Mesenteric fat pad (tissue), 1 donor: ENCODE results near the gene FAM120B. TPM values are rescaled to one million over a fixed set of nuclear protein-coding genes. Genes with fewer than 3 reads are reported as not detected.
"Not testable (repeated sequence)": the region's sequence is repeated elsewhere in the genome, so short reads cannot be mapped to it uniquely, and the experiment has no call there.

Source experiments
- DNase-seq: peaks from one replicate; pipeline ENCODE4 v3.0.0-alpha.2; 2020; ENCODE audit warnings: low spot score
- total RNA-seq: library from RNA; stranded (reverse); fragmentation: NEBNext Ultra II Directional; extraction: Animal tissue kit (Norgen Biotek cat#: 25700); gene quantifications from one replicate; pipeline ENCODE4 v1.2.1, GENCODE V29; 2021
- donor health status: DM: yes; HTN: yes; CAD: no.

FAM120B gene
- total RNA-seq, 1 donor from 2014 or later: 27.8 TPM

DNA sequence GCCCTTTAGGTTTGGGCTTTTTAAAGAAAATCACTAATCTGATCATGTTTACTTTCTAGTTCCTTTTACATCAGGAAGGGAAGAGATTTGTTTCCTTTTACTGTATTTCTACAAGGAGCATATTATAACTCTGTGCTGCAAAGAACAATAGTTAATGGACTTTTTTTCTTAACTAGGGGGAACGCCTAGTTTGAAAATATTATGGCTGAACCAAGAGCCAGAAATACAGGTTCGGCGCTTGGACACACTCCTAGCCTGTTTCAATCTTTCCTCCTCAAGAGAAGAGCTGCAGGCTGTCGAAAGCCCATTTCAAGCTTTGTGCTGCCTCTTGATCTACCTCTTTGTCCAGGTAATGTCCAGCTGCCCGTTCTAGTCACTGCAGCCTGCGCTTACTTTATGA lies 41.4 kb downstream of the FAM120B start:
- no peak for DNase-seq

DNA sequence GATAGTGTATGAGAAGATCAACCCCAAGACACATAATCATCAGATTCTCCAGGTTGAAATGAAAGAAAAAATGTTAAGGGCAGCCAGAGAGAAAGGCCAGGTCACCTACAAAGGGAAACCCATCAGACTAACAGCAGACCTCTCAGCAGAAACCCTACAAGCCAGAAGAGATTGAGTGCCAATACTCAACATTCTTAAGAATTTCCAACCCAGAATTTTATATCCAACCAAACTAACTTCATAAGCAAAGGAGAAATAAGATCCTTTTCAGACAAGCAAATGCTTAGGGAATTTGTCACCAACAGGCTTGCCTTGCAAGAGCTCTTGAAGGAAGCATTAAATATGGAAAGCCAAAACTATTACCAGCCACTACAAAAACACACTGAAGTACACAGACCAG lies 44.9 kb downstream of the FAM120B start:
- not testable (repeated sequence) for DNase-seq

DNA sequence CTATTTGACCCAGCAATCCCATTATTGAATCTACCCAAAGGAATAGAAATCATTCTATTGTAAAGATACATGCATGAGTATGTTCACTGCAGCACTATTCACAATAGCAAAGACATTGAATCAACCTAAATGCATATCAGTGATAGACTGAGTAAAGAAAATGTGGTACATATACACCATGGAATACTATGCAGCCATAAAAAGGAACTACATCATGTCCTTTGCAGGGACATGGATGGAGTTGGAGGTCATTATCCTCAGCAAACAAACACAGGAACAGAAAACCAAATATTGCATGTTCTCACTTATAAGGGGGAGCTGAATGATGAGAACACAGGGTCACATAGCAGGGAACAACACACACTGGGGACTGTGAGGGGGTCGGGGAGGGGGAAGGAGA lies 48.6 kb downstream of the FAM120B start:
- not testable (repeated sequence) for DNase-seq

DNA sequence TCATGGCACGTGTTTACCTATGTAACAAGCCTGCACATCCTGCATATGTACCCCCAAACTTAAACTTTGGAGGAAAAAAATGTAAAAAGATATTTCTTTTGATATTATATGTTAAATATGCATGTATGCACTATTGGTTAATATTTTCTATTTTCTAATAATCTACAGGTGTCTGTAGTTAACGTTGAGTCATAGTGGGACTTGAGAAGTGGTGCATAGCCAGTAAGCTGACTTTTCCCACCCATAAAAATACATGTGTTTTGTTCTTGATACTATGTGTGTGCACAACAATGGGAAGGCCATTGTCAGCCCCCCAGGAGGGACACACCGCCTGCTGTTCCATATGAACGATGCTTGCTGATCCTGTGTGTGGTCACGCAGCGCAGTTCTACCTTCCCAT lies 49.1 kb downstream of the FAM120B start:
- DNase-seq: no peak

DNA sequence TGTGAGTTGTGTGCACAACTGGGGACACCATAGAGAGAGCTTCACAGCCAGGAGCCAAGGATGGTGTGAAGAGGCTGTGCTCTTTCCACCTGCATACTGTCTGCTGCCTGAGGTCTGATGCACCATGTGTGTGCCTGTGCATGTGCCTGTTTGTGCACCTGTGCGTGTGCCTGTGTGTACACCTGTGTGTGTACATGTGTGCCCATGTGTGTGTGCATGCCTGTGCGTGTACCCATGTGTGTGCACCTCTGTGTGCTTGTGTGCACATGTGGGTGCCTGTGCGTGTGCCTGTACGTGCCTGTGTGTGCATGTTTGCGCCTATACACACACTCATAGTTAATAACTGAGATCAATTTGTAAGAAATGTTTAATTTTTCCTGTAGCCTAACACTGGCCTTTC lies 51.3 kb downstream of the FAM120B start:
- no peak for DNase-seq

DNA sequence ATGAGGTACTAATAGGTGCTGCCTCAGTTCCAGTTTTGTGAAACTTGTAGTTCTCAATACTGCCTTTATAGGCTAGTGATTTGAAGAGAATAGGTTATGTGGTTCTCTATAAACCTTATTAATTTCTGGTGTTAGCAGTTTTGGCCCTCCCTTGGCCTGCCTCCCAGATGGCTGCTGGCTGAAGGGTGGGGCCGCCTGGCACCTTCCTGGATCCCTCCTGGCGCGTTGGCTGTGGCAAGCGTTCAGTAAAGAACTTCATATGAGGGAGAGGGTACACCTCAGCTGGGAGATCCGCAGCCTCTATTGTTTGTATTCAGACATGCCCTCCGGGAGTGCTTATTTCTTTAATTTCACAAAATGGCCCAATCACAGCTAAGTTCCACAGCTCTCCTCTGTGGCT lies 51.9 kb downstream of the FAM120B start:
- no peak for DNase-seq

DNA sequence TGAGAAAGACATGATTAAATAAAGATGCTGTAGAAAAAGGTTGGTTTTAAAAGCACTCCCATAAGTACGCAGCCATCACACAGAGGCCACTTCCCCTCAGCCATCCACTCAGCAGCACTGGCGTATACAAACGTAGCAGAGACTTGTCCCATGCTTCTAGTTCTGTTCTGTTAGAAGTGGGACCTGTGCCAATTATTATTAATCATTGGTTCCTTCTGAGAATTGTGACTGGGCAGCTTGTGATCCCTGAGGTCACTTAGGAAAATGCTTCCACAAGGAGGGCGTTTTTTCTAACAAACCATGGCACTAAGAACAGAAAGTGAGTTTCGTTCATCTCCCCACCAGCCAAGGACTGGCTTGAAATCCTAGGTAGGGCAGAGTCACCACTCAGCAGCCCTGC lies 53.9 kb downstream of the FAM120B start:
- DNase-seq: no peak

DNA sequence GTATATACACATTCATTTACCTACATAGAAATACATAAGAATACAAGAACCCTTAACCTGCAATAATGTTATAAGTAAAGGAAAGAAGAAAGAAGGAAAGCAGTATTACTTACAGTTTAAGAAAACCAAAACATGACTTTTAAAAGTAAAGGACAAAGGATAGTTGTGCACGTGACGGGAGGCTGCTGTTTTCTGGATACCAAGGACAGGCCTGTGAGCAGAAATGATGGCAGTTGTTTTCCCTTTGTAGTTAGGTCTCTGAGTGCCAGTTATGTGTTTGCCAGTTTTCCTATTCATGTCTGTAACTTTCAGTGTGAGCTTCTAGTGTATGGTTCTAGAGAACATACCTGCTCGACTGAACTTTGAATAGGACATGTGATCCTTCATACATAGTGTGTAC lies 54.8 kb downstream of the FAM120B start:
- no peak for DNase-seq

DNA sequence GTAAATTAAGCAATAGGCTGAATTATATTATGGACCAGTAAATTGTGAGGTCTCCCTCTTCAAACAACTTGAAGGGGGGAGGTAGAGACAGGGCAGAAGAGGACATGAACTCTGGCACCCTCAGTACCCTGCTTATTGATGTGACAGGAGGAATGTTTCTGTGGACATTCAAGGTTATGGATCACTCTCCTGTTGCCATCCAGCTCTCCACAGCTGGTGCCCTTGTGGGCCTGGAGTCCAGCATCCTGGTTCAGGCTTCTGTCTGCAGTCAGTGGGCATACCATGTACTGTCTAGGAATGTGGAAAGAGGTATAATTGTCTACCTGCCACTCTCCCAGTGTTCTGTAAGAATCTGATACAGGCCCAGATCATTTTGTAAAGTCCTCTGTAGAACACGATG lies 55.6 kb downstream of the FAM120B start:
- DNase-seq: no peak

DNA sequence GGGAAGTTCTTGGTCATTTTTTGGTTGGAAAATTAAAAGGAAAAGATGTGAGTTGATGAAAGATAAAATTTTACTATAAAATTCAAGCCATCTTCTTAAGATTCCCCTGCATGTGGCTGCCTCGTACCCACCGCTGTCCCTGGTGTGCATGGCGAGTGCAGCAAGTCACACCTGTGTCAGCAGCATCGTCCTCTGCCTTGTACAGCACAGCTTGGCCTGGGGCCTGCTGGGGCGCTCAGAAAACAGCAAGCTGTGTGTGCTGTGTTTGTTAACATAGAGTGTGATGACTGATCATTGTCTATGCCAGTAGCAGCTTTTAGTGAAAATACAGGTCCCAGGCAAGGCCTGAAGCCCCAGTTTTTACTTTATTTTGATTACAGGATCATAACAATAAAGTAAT lies 56.7 kb downstream of the FAM120B start:
- no peak for DNase-seq

DNA sequence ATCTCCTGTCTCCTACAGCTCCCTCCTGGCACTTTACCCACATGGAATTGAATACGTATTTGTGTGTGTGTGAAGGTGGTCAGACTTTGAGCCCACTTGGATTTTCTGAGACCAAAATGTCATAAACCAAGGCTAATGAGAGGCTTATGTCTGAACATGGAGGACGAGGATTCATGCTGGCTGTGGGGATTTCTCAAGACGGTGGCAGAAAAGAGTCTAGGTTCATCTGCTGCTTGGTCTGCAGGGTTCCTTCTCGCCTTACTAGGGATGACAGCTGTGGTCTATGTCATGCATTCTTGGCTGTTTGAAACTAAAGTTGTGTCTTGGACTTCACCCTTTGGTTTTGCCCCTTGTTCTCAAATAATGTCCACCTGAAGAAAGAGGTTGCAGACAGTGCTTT lies 58.6 kb downstream of the FAM120B start:
- DNase-seq: no peak

DNA sequence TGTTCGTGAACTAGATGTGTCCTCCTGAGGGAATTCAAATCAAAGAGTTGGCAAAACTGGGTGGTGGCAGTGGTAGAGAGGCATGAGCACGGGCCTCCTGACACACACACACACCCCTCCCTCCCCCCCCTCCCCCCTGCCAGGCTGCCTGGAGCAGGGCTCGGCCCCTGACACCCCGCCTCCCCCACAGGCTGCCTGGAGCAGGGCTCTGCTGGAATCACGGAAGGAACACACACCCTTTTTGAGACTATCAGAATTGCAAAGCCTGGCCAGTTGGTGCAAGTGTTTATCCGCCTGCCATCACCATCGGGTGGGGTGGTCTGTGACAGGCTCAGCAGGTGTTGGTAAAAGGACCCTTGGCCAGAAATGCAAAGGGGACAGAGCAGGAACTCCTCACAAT lies 59.0 kb downstream of the FAM120B start:
- no peak for DNase-seq

DNA sequence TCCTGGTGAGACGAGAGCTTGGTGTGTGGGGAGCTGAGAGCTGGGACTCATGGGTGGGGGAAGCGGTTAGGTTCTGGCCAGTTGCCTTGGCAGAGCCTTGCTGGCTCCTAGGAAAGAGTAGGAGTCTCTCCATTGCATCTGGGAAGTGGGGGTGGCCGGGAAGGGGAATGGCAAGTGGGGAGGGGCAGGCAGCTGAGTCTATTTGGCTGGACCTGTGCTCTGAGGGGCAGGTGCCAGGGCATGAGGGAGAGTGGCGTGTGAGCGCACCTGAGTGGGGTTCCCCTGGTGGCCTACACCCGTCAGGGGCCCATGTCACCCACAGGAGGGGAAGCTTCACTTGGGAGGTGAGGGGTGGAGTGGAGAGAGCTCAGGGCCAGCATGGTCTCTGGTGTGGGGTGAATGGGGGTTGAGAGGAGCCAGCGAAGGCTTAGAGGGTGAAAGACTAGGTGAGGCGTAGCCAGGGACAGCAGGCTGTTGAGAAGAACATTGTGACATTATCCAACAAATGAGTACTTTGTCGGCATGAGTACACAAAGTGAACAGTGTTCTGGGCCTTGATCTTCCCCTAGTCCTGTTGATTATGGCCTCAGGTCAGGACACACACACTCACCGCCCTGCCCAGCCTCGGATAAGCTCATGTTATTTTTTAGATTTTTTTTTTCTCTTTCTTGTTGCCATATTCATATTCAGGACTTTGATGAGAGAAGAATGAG lies 59.8 kb downstream of the FAM120B start:
- no peak for DNase-seq

DNA sequence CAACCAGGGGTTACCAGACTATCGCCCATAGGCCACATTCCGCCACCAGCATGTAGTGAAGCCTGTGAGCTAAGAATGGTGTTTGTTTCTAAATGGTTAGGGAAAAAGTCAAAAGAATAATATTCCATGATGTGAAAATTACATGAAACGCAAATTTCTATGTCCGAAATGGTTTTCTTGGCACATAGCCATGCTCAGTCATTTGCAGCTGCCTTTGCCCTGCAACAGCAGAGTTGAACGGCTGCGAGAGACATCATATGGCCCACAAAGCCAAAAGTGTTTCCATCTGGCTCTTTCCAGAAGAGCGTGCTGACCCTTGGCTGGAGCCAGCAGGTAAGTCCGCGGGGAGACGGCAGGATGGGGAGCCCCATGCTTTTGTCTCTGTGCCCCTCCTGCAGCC lies 60.7 kb downstream of the FAM120B start:
- no peak for DNase-seq

DNA sequence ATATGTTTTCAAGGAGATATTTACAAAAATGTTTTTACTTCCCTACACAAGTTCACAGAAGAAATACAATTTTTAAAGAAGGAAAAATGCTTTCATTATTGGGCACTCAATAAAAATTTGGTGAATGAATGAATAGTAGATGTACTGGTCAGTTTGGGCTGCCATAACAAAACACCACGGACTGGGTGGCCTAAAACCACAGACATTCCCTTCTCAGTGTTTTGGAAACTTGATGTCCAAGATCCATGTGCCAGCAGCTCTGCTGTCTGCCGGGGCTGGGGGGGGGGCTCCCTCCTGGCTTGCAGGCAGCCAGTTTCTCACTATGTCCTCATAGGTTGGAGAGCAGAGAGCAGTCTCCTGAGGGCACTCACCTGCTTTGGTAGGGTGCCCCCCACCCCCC lies 62.0 kb downstream of the FAM120B start:
- DNase-seq: no peak

DNA sequence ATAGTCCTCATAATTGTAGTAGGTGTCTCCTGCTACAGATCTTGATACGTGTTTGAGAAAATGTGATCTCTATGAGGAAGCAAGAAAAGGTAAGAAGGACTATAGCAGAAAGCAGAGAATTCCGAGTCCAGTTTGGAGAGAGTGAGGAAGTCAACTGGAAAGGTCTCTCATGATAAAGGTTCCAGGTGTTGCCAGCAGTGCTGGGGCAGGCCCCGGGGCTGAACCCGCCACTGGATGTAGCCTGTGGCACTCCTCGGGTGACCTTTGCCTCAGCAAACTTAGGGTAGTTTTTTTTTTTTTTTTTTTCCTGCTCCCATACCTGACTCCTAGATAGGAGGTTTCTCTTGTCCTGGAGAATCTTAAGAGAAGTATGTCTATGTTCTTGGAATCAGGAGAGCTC lies 62.8 kb downstream of the FAM120B start:
- no peak for DNase-seq

DNA sequence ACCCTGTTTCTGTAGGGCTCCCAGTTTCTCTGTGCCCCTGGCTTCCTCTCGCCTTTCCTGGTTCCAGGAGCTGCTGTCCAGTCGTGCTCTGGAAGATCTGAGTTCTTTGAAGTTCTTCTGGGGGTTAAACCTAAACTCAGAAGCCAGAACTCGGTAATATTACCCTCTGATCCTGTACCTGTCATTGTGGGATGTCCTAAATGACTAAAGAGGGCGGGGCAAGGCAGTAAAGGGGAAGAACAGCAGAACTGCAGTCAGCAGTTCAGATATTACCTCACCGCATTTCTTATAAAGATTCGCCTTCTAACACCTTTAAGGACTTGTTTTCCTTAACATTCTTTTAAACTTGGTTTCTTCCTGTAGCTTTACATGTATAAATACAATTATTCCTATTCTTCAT lies 63.9 kb downstream of the FAM120B start:
- no peak for DNase-seq

DNA sequence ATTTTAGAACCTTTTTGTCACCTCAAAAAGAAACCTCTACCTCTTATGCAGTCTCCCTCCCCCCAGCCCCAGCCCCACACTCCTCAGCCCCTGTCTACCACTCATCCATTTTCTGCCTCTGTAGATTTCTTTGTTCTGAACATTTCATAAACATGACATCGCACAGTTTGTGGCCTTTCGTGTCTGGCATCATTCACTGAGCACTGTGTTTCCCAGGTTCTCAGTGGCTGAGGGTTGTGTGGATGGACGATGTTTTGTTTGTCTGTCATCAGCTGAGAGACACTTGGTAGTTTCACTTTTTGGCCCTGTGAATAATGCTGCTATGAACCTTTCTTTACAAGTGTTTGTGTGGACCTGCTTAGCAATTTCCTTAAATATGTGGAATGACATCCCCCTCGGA lies 64.5 kb downstream of the FAM120B start:
- DNase-seq: no peak

DNA sequence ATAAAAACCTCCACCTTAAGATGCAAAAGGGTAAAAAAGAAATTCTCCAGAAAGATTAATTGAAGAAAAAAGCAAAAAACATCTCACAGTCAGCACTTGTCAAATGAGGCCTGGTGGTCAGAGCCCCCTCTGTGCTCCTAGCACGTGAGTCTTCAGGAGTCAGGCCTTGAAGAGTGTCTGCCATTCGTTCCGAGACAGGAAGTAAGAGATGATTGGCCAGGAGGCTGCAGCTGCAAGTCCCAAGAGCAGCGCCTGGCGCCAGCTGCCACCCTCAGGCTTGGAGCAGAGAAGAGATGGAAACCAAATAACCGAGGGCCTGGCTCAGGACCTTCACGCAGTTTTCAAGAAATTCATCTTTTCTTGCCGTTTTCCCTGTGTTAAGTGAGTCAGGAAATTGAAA lies 65.0 kb downstream of the FAM120B start:
- DNase-seq: no peak

DNA sequence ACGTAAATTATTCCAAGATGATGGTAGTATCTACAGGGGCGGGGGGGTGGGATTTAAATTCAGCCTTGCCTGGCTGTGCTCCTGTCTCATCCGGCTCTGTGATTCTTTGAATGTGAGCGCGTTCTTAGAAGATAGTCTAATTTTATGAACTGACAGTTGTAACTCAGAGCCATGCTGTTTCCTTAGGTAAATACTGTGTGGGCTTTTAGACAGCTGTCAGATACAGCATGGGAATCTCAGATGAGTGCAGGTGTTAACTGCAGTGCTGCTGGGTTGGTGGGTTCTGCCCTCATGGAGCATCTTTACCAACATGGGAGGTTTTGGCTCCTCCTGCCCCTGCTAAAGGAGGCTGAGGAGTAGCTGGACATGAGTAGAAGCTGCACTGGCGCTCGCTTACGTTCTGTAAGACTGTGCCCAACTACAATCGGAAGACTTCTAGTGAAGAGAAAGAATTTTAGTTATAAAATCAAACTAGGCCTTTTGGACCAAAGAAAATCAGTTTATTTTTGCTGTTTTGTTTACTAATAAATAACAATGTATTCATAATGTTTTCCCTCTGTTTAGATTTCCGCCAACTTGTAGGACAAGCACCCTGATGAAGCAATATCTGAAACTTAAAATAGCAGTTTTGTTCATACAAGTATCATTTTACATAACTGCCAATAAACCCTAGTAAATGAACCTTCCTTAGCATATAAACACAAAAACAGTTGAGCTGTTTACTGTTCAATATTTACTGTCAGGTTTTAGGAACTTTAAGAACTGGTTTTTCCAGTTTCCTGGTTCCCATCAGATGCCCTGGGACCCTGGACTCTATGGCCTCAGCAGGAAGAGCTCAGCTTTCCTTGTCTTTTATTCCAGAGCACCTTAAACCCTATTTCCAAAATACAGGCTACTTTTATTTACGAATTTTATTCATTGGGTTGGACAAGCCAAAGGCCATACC lies 66.1 kb downstream of the FAM120B start:
- DNase-seq: no peak

DNA sequence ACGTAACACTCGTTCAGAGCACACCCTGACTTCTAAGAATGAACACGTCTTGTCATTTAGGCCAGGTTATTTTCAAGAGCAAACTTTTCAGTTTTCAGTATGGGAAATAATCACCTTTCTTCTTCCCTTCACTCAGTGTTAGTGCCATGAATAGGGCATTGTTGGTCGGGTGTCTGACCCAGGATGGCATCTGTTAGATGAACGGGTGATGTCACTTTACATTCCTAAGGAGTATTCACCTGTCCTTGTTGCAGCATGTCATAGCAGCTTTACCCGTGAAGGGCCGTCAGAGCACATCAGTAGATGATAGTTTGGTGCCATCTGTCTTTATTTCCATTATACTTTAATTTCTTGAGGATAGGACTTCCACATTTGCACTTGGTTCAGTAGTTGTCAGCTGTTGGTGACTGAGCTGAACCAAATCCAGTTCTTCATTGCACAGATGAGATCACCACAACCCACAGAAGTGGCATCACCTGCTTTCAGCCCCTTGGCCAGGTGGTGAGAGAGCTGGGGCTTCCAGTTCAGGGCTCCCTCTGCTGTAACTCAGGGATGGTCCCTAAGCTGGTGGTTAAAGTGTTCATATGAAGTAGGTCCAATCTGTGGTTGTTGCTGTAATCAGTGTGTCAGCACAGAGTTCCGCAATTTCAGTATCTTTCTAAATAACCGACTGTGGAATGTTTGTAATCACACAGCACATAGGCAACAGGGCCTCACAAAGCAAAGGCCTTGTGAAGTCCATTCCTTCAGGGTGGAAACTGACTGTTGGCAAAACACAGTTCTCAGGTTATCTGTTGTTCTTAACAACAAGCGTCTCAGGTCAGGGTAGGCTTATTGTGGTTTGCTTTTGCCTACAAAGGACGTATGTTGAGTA lies 68.2 kb downstream of the FAM120B start:
- DNase-seq: no peak

DNA sequence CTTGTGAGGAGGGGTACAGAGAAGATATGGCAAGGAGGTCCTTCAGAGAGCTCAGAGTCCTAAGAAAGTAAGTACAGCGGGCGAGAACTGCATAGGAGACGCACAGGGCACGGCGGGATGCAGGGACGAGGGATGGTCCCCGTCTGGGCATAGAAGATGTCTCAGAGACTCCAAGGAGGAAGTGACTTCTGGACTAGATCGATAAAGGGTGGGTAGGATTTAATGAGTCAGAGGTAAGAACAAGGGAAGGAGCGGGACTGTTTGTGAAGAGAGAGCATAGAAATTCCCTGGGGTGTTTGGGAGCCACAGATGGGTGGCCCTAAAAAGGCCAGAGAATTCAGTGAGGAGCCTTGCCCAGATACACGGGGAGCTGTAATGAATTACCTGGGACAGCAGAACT lies 69.1 kb downstream of the FAM120B start:
- no peak for DNase-seq
